HEK293 (cell line): ENCODE data around the gene PRDM15.

Experiments used
- CTCF ChIA-PET: fragments of 350-600 bp; formaldehyde crosslinking; extraction: SDS; loops from one replicate; lab custom pipeline; 2021; ENCODE audit warnings: antibody characterized with exemption; lab: Yijun Ruan, JAX
- POLR2A ChIA-PET: fragments of 300-600 bp; formaldehyde crosslinking; extraction: SDS; loops from one replicate; lab custom pipeline; 2020; ENCODE audit warnings: antibody characterized with exemption, inconsistent platforms; lab: Yijun Ruan, JAX
- H3K27ac ChIP-seq: fragments of 200-500 bp; sonication (Bioruptor generic); 2 replicates; pipeline ENCODE4 v1.5.1; 2014; ENCODE audit warnings: low read depth, low read length, control low read depth, inconsistent platforms; ENCODE audit errors: extremely low read depth
- H3K36me3 ChIP-seq, 2 experiments: fragments of 200-500 bp in 1 of 2; sonication (Bioruptor generic) in 1 of 2; 1 replicate in 1 of 2; 2 replicates in 1 of 2; pipeline ENCODE4 v1.5.1; 2014 to 2017; ENCODE audit warnings: inconsistent platforms in 2 of 2, low read length in 2 of 2; ENCODE audit not compliant: control insufficient read depth in 2 of 2, insufficient read depth in 1 of 2
- H3K4me1 ChIP-seq: fragments of 200-500 bp; sonication (Bioruptor generic); 2 replicates; pipeline ENCODE4 v1.5.1; 2014; ENCODE audit warnings: mild to moderate bottlenecking, low read length, inconsistent platforms; ENCODE audit not compliant: control insufficient read depth, insufficient read depth
- H3K4me3 ChIP-seq: 2 replicates; pipeline ENCODE4 v1.5.1; 2011; ENCODE audit warnings: low read depth, mild to moderate bottlenecking, control low read depth, low read length, moderate library complexity
- H3K9me3 ChIP-seq: fragments of 200-500 bp; sonication (Bioruptor generic); 2 replicates; pipeline ENCODE4 v1.5.1; 2014; ENCODE audit warnings: low read depth, low read length, inconsistent platforms; ENCODE audit not compliant: control insufficient read depth, insufficient read depth
- ELK4 ChIP-seq: IDR thresholded peaks from 2 replicates; pipeline ENCODE4 v1.6.1; 2011; ENCODE audit warnings: mild to moderate bottlenecking, low read depth, low read length, borderline replicate concordance
- KLF10 ChIP-seq: fragments of 450-650 bp; IDR thresholded peaks from 2 replicates; pipeline ENCODE4 v1.5.1; 2018; ENCODE audit warnings: missing biosample characterization, mild to moderate bottlenecking, missing genetic modification characterization
- SCRT1 ChIP-seq: fragments of 450-650 bp; formaldehyde crosslinking; IDR thresholded peaks from 2 replicates; pipeline ENCODE4 v1.5.1; 2016; ENCODE audit warnings: missing biosample characterization, missing genetic modification characterization, borderline replicate concordance
- ZBTB48 ChIP-seq: fragments of 450-650 bp; formaldehyde crosslinking; IDR thresholded peaks from 2 replicates; pipeline ENCODE4 v1.5.1; 2016; ENCODE audit warnings: missing biosample characterization, missing genetic modification characterization
- ZNF114 ChIP-seq: fragments of 450-650 bp; formaldehyde crosslinking; IDR thresholded peaks from 2 replicates; pipeline ENCODE4 v1.5.0; 2017; ENCODE audit warnings: missing biosample characterization, missing genetic modification characterization
- ZNF133 ChIP-seq: fragments of 450-650 bp; formaldehyde crosslinking; IDR thresholded peaks from 2 replicates; pipeline ENCODE4 v1.5.1; 2016; ENCODE audit warnings: missing biosample characterization, missing genetic modification characterization
- ZNF169 ChIP-seq: fragments of 450-650 bp; formaldehyde crosslinking; IDR thresholded peaks from 2 replicates; pipeline ENCODE4 v1.5.1; 2016; ENCODE audit warnings: missing biosample characterization, missing genetic modification characterization
- ZNF174 ChIP-seq: fragments of 450-650 bp; formaldehyde crosslinking; IDR thresholded peaks from 2 replicates; pipeline ENCODE4 v1.5.0; 2017; ENCODE audit warnings: missing biosample characterization, mild to moderate bottlenecking, missing genetic modification characterization
- ZNF202 ChIP-seq: fragments of 450-650 bp; formaldehyde crosslinking; IDR thresholded peaks from 2 replicates; pipeline ENCODE4 v1.5.1; 2016; ENCODE audit warnings: missing biosample characterization, missing genetic modification characterization, borderline replicate concordance
- ZNF24 ChIP-seq: fragments of 450-650 bp; formaldehyde crosslinking; IDR thresholded peaks from 2 replicates; pipeline ENCODE4 v1.5.1; 2016; ENCODE audit warnings: missing biosample characterization, missing genetic modification characterization
- ZNF350 ChIP-seq: fragments of 450-650 bp; formaldehyde crosslinking; IDR thresholded peaks from 2 replicates; pipeline ENCODE4 v1.5.0; 2017; ENCODE audit warnings: missing biosample characterization, mild to moderate bottlenecking, missing genetic modification characterization
- ZNF362 ChIP-seq: fragments of 450-650 bp; formaldehyde crosslinking; IDR thresholded peaks from 2 replicates; pipeline ENCODE4 v1.5.1; 2016; ENCODE audit warnings: missing biosample characterization, missing genetic modification characterization
- ZNF391 ChIP-seq: fragments of 450-650 bp; formaldehyde crosslinking; IDR thresholded peaks from 2 replicates; pipeline ENCODE4 v1.5.1; 2016; ENCODE audit warnings: low read depth, missing biosample characterization, missing genetic modification characterization, borderline replicate concordance
- ZNF433 ChIP-seq: fragments of 450-650 bp; formaldehyde crosslinking; IDR thresholded peaks from 2 replicates; pipeline ENCODE4 v1.5.1; 2016; ENCODE audit warnings: missing biosample characterization, missing genetic modification characterization, low read depth
- ZNF571 ChIP-seq: fragments of 450-650 bp; formaldehyde crosslinking; IDR thresholded peaks from 2 replicates; pipeline ENCODE4 v1.5.0; 2017; ENCODE audit warnings: missing biosample characterization, missing genetic modification characterization
- ZNF747 ChIP-seq: fragments of 450-650 bp; formaldehyde crosslinking; IDR thresholded peaks from 2 replicates; pipeline ENCODE4 v1.5.1; 2016; ENCODE audit warnings: missing biosample characterization, missing genetic modification characterization
- TF ChIP-seq, protein P1 (sequence below): fragments of 450-650 bp; formaldehyde crosslinking; IDR thresholded peaks from 2 replicates; pipeline ENCODE4 v1.5.1; 2016; ENCODE audit warnings: missing biosample characterization, missing genetic modification characterization, low read depth
- TF ChIP-seq, protein P2 (sequence below): fragments of 450-650 bp; formaldehyde crosslinking; IDR thresholded peaks from 2 replicates; pipeline ENCODE4 v1.5.1; 2016; ENCODE audit warnings: missing biosample characterization, missing genetic modification characterization, low read depth

The PRDM15 gene

GRCh38 chr21:41771625-41771945 lies 107.6 kb downstream of the PRDM15 start:
- Histone ChIP-seq H3K4me1 (peaks cover 20% of the 10 kb centered on the region), H3K9me3 (no peaks in the 10 kb centered on the region), H3K4me3 (no peak overlapping the region), H3K27ac (no peak overlapping the region), H3K36me3 (no peaks in the 10 kb centered on the region)
- ChIA-PET POLR2A (no interaction called here), CTCF (interaction anchor here (0.8 to 1.5 kb wide), 4 partner anchors 10 to 139 kb away, joined by 3 to 4 read pairs (median 4); no protein-coding TSS in a partner anchor)
- no peak for TF ChIP-seq ZNF202
- TF ChIP-seq ZNF24: no peak
- TF ChIP-seq ZNF391 (tag by site-specific recombination): no peak
- no peak for TF ChIP-seq ZNF571 (tag by site-specific recombination)
- TF ChIP-seq ZNF350: no peak
- TF ChIP-seq ZNF362: no peak
- TF ChIP-seq ELK4: no peak
- no peak for TF ChIP-seq ZNF747
- TF ChIP-seq ZNF169: no peak

DNA sequence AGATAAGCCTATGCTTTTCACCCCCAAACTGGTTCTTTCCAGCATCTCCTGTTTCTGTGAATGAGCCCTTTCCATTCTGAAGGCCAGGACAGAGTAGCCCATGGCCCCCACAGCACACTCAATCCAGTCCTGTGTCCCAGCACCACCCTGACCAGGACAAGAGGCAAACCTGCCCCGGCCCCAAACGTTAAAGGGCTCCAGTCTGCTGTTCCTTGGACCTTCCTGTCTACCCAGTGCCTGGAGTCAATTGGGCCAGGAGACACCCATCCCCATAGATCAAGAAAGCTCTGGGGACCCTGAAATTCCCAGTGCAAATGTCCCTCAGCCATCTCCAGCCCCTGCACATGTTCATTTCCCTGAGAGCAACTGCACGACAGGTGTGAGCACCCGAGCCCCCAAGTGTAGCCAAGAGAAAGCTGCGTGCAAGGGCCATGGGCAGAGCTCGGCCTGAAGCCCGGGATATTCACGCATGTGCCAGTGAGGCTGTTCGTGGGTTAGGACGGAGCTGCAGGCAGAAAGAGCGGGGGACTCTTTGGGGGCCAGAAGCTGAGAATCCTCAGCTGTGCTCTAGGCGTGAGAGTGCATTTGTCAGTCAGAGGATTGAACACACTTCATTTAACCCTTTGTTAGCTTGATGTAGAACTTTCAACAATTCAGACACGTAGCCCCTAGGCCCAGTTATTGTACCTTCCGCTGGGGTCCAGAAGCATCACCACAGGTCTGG lies 108.1 kb downstream of the PRDM15 start:
- no peak overlapping the region for H3K27ac ChIP-seq
- no peak for TF ChIP-seq ZBTB48 (tag by site-specific recombination)
- TF ChIP-seq ZNF133 (tag by site-specific recombination): no peak
- TF ChIP-seq, protein P1, sequence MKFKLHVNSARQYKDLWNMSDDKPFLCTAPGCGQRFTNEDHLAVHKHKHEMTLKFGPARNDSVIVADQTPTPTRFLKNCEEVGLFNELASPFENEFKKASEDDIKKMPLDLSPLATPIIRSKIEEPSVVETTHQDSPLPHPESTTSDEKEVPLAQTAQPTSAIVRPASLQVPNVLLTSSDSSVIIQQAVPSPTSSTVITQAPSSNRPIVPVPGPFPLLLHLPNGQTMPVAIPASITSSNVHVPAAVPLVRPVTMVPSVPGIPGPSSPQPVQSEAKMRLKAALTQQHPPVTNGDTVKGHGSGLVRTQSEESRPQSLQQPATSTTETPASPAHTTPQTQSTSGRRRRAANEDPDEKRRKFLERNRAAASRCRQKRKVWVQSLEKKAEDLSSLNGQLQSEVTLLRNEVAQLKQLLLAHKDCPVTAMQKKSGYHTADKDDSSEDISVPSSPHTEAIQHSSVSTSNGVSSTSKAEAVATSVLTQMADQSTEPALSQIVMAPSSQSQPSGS: no peak
- no peak for TF ChIP-seq ZNF114 (tag by site-specific recombination)
- no peak for TF ChIP-seq ZNF174 (tag by site-specific recombination)
- TF ChIP-seq ZNF433: no peak
- TF ChIP-seq, protein P2, sequence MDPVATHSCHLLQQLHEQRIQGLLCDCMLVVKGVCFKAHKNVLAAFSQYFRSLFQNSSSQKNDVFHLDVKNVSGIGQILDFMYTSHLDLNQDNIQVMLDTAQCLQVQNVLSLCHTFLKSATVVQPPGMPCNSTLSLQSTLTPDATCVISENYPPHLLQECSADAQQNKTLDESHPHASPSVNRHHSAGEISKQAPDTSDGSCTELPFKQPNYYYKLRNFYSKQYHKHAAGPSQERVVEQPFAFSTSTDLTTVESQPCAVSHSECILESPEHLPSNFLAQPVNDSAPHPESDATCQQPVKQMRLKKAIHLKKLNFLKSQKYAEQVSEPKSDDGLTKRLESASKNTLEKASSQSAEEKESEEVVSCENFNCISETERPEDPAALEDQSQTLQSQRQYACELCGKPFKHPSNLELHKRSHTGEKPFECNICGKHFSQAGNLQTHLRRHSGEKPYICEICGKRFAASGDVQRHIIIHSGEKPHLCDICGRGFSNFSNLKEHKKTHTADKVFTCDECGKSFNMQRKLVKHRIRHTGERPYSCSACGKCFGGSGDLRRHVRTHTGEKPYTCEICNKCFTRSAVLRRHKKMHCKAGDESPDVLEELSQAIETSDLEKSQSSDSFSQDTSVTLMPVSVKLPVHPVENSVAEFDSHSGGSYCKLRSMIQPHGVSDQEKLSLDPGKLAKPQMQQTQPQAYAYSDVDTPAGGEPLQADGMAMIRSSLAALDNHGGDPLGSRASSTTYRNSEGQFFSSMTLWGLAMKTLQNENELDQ (tag by site-specific recombination): no peak
- no peak for TF ChIP-seq KLF10 (tag by site-specific recombination)
- TF ChIP-seq SCRT1: no peak
- H3K4me3 ChIP-seq: no peak overlapping the region
- ChIA-PET POLR2A (no interaction called here), CTCF (interaction anchor here (0.7 to 2.6 kb wide), 3 partner anchors 8 to 274 kb away, joined by 3 to 6 read pairs (median 3); no protein-coding TSS in a partner anchor)
- H3K4me1 ChIP-seq: peaks cover 20% of the 10 kb centered on the region
- H3K36me3 ChIP-seq: no peaks in the 10 kb centered on the region
- H3K9me3 ChIP-seq: no peaks in the 10 kb centered on the region
